Measurements from ENCODE around the gene ANK3.

ANK3 gene

GRCh38 chr10:60413306-60414012 lies 23.8 kb upstream of the ANK3 start:
- no peak for DNase-seq (ENCODE audit: low read depth in 2 of 2)

GRCh38 chr10:60410970-60411369 lies 21.3 kb upstream of the ANK3 start:
- no peak for DNase-seq (ENCODE audit: low read depth in 2 of 2)

- no peak for DNase-seq (ENCODE audit: low read depth in 2 of 2)
Observed at GRCh38 chr10:60409202-60409601, 19.5 kb upstream of the ANK3 start.

GRCh38 chr10:60406182-60406581 lies 16.5 kb upstream of the ANK3 start:
- DNase-seq (ENCODE audit: low read depth in 2 of 2), result no peak

- no peak for DNase-seq (ENCODE audit: low read depth in 2 of 2)
Observed at GRCh38 chr10:60405172-60405571, 15.5 kb upstream of the ANK3 start.

GRCh38 chr10:60403168-60403873 lies 13.6 kb upstream of the ANK3 start:
- DNase-seq (ENCODE audit: low read depth in 2 of 2), result no peak

- no peak for DNase-seq (ENCODE audit: low read depth in 2 of 2)
Observed at GRCh38 chr10:60400366-60400765, 10.7 kb upstream of the ANK3 start.

GRCh38 chr10:60399328-60399727 lies 9.7 kb upstream of the ANK3 start:
- DNase-seq (ENCODE audit: low read depth in 2 of 2), result no peak

GRCh38 chr10:60397792-60398191 lies 8.1 kb upstream of the ANK3 start:
- no peak for DNase-seq (ENCODE audit: low read depth in 2 of 2)

GRCh38 chr10:60396766-60397165 lies 7.1 kb upstream of the ANK3 start:
- no peak for DNase-seq (ENCODE audit: low read depth in 2 of 2)

- no peak for DNase-seq (ENCODE audit: low read depth in 2 of 2)
Observed at GRCh38 chr10:60395711-60396110, 6.0 kb upstream of the ANK3 start.

- no peak for DNase-seq (ENCODE audit: low read depth in 2 of 2)
Observed at GRCh38 chr10:60394446-60394845, 4.8 kb upstream of the ANK3 start.

GRCh38 chr10:60390224-60390626 lies 550 bp upstream of the ANK3 start:
- DNase-seq (ENCODE audit: low read depth in 2 of 2), result no peak

GRCh38 chr10:60388709-60389301 lies 870 bp downstream of the ANK3 start:
- no peak for DNase-seq (ENCODE audit: low read depth in 2 of 2)

GRCh38 chr10:60388116-60388625 lies 1.5 kb downstream of the ANK3 start:
- DNase-seq (ENCODE audit: low read depth in 2 of 2), result no peak

GRCh38 chr10:60387531-60387930 lies 2.1 kb downstream of the ANK3 start:
- no peak for DNase-seq (ENCODE audit: low read depth in 2 of 2)

- no peak for DNase-seq (ENCODE audit: low read depth in 2 of 2)
Observed at GRCh38 chr10:60385399-60385738, 4.3 kb downstream of the ANK3 start.

- no peak for DNase-seq (ENCODE audit: low read depth in 2 of 2)
Observed at GRCh38 chr10:60384708-60385398, 4.8 kb downstream of the ANK3 start.

GRCh38 chr10:60384011-60384410 lies 5.7 kb downstream of the ANK3 start:
- DNase-seq (ENCODE audit: low read depth in 2 of 2), result no peak

GRCh38 chr10:60382946-60383681 lies 6.6 kb downstream of the ANK3 start:
- no peak for DNase-seq (ENCODE audit: low read depth in 2 of 2)

GRCh38 chr10:60380781-60381180 lies 8.9 kb downstream of the ANK3 start:
- DNase-seq (ENCODE audit: low read depth in 2 of 2), result no peak

GRCh38 chr10:60377955-60378354 lies 11.7 kb downstream of the ANK3 start:
- DNase-seq (ENCODE audit: low read depth in 2 of 2), result no peak
